HEK293T (cell line): ENCODE measurements around the gene ZBTB47.

Experiments used
- FOXM1 ChIP-seq: fragments of 450-650 bp; IDR thresholded peaks from 2 replicates; pipeline ENCODE4 v1.6.1; 2017; ENCODE audit warnings: mild to moderate bottlenecking, borderline replicate concordance
- ZNF384 ChIP-seq: fragments of 450-650 bp; IDR thresholded peaks from 2 replicates; pipeline ENCODE4 v1.6.1; 2016

- TF ChIP-seq FOXM1 (no peak), ZNF384 (no peak)
These were observed 39.4 kb downstream of the ZBTB47 start for GRCh38 chr3:42692667-42693529.
